ENCODE results near the gene HOXB5. TPM values are rescaled to one million over a fixed set of nuclear protein-coding genes. Genes with fewer than 3 reads are reported as not detected.

HOXB5 gene
- total RNA-seq = under 0.01 and 0.61 TPM in 2 replicates

GRCh38 chr17:48593126-48593829, at the start of gene HOXB5:
HOXB5 (minus strand) TSS chr17:48593779; CDS start chr17:48593682, 97 bp downstream.

GRCh38 chr17:48626245-48627117, 32.9 kb upstream of the HOXB5 start, which contains the start of gene HOXB9:
HOXB9 (minus strand) TSS chr17:48626358; CDS start chr17:48626269, 89 bp downstream.

GRCh38 chr17:48615047-48615962, 21.7 kb upstream of the HOXB5 start, which contains the start of gene HOXB8:
HOXB8 (minus strand) TSS chr17:48615292; CDS start chr17:48614704, 588 bp downstream.

GRCh38 chr17:48610282-48611211, 17.0 kb upstream of the HOXB5 start, which contains the start of gene HOXB7:
HOXB7 (minus strand) TSS chr17:48611017; CDS start chr17:48610918, 99 bp downstream.

GRCh38 chr17:48604770-48605329, 11.3 kb upstream of the HOXB5 start, which contains the start of gene HOXB6:
HOXB6 (minus strand) TSS chr17:48604986; CDS start chr17:48598150, 6,836 bp downstream.

GRCh38 chr17:48589831-48590606, 3.6 kb downstream of the HOXB5 start, which contains the start of gene HOXB3:
HOXB3 (minus strand) TSS chr17:48590241; CDS start chr17:48552474, 37,767 bp downstream.

GRCh38 chr17:48577946-48578615, 15.5 kb downstream of the HOXB5 start, which contains the start of gene HOXB4:
HOXB4 (minus strand) TSS chr17:48578350; CDS start chr17:48578319, 31 bp downstream.

GRCh38 chr17:48545022-48545375, 48.6 kb downstream of the HOXB5 start, which contains the start of gene HOXB2:
HOXB2 (minus strand) TSS chr17:48545109; CDS start chr17:48544911, 198 bp downstream.

Other genes starting within 250 kb of the HOXB5 start
- 0.46 and 0.65 TPM in 2 replicates for gene SKAP1, start 163.6 kb downstream of the HOXB5 start, total RNA-seq
- not detected in 2 replicates for gene HOXB1, start 62.8 kb downstream of the HOXB5 start, total RNA-seq
- gene HOXB2, start 48.7 kb downstream of the HOXB5 start, total RNA-seq = 3.3 and 5.8 TPM in 2 replicates
- gene HOXB4, start 15.4 kb downstream of the HOXB5 start, total RNA-seq = 3.2 and 4.6 TPM in 2 replicates
- 5.8 and 11.2 TPM in 2 replicates for gene HOXB3, start 3.5 kb downstream of the HOXB5 start, total RNA-seq
- gene HOXB6, start 11.2 kb upstream of the HOXB5 start, total RNA-seq = 6.2 and 12.9 TPM in 2 replicates
- gene HOXB7, start 17.2 kb upstream of the HOXB5 start, total RNA-seq = 8.4 and 13.8 TPM in 2 replicates
- gene HOXB8, start 21.5 kb upstream of the HOXB5 start, total RNA-seq = 2.0 and 3.6 TPM in 2 replicates
- gene HOXB9, start 32.6 kb upstream of the HOXB5 start, total RNA-seq = 0.32 and 0.76 TPM in 2 replicates
- gene PRAC1, start 128.7 kb upstream of the HOXB5 start, total RNA-seq = not detected in 2 replicates
- not detected in 2 replicates for gene PRAC2, start 129.4 kb upstream of the HOXB5 start, total RNA-seq
- gene HOXB13, start 135.0 kb upstream of the HOXB5 start, total RNA-seq = not detected in 2 replicates
- gene TTLL6, start 223.4 kb upstream of the HOXB5 start, total RNA-seq = not detected in 2 replicates
- 19.5 and 53.8 TPM in 2 replicates for gene CALCOCO2, start 237.3 kb upstream of the HOXB5 start, total RNA-seq